Measurements from ENCODE around the gene FAM13C. TPM values are rescaled to one million over a fixed set of nuclear protein-coding genes. Genes with fewer than 3 reads are reported as not detected.

Gene FAM13C
- total and polyA plus RNA-seq, 9 of the 15 experiments (the other 6 are each of a cell fraction or from before 2014, with no cell fraction given) = not detected

DNA sequence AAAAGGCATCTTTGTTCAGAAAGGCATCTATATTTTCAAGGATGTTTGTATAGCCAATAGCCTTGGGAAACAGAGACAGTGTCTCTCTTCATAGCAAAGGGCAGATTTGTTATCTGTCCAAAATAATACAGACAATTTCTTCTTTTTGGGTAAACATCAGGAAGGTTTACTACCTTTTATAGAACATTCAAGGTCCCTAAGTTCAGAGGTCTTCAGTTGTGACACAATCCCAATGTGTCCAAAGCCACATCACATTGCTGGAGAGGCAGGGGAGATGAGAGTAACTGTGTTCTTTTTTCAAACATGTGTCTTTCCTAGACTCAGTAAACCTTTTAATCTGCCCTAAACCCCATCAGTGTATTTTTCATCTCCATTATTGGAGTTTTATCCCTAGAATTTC is 33.6 kb upstream of the FAM13C start:
- Histone ChIP-seq H4K20me1 (replicated peaks; ENCODE audit: control insufficient read depth, insufficient read depth, low read length) (no peaks in the 10 kb centered on the region), H3K79me2 (ENCODE audit: control insufficient read depth, insufficient read depth, low read length) (no peaks in the 10 kb centered on the region), H3K27me3 (ENCODE audit: control insufficient read depth in 2 of 2, insufficient read depth in 2 of 2, low read length in 2 of 2) (no peaks in the 10 kb centered on the region), H3K4me3 (no peak overlapping the region), H3K27ac (ENCODE audit: extremely low read depth, low read depth, low read length) (no peak overlapping the region), H3K9me1 (ENCODE audit: control insufficient read depth, insufficient read depth, low read length) (no peaks in the 10 kb centered on the region), H3K4me1 (replicated peaks in 1 of 2; ENCODE audit: control insufficient read depth in 2 of 2, insufficient read depth in 2 of 2, low read length in 2 of 2) (no peaks in the 10 kb centered on the region), H3K9ac (ENCODE audit: insufficient read depth in 1 of 2, low read depth in 2 of 2, low read length in 2 of 2) (no peak overlapping the region), H3K9me3 (replicated peaks; ENCODE audit: control insufficient read depth, insufficient read depth, low read depth, low read length) (no peaks in the 10 kb centered on the region), H2AFZ (ENCODE audit: low read depth, low read length) (no peak overlapping the region), H3K36me3 (ENCODE audit: control insufficient read depth, insufficient read depth, low read length) (no peaks in the 10 kb centered on the region), H3K4me2 (ENCODE audit: insufficient read depth, low read length) (no peak overlapping the region)
- TF ChIP-seq ZNF77 (CRISPR knock-in tag; IDR thresholded peaks at IDR 0.05) (no peak), CBX3 (IDR thresholded peaks at IDR 0.05; ENCODE audit: borderline replicate concordance in 1 of 2, low read length in 2 of 2) (no peak), MECOM (CRISPR knock-in tag; IDR thresholded peaks at IDR 0.05) (no peak), ZNF655 (CRISPR knock-in tag; IDR thresholded peaks at IDR 0.05) (no peak), ZNF224 (CRISPR knock-in tag; IDR thresholded peaks at IDR 0.05) (no peak), NFIC (IDR thresholded peaks at IDR 0.05) (no peak), ZNF395 (CRISPR knock-in tag; IDR thresholded peaks at IDR 0.05) (no peak)
- ChIA-PET POLR2A (no interaction called here), CTCF (ENCODE audit: low intra/inter-chr PET ratio) (no interaction called here)
- no peak for DNase-seq (ENCODE audit: extremely low read depth in 1 of 4, low spot score in 3 of 4)
- FAIRE-seq = no peak
- no peak for ATAC-seq
- in situ Hi-C loops (cut with MboI) (no loop called here), intact Hi-C loops (cut with micrococcal nuclease) (no loop called here)
- BruUV-seq (replicated peaks) = no TSS peak
